ENCODE data around the gene ATF3.

The ATF3 gene

GRCh38 chr1:212596798-212597197 lies 11.8 kb upstream of the ATF3 start:
- no peaks in the 10 kb centered on the region for H3K9me3 Mint-ChIP-seq
- H3K4me1 Mint-ChIP-seq = peaks cover 44% of the 10 kb centered on the region
- ATAC-seq = no peak
- H3K27ac Mint-ChIP-seq = peak overlapping the region; percentile 97
- peak in 1 of 2 donors; percentile 46 for DNase-seq (ENCODE audit: low spot score in 2 of 2)
- H3K36me3 Mint-ChIP-seq = no peaks in the 10 kb centered on the region
- peak overlapping the region; percentile 44 for H3K4me3 Mint-ChIP-seq

GRCh38 chr1:212597487-212597886 lies 11.1 kb upstream of the ATF3 start:
- Mint-ChIP-seq H3K36me3 (no peaks in the 10 kb centered on the region), H3K27ac (peak overlapping the region; percentile 97), H3K4me1 (peaks cover 45% of the 10 kb centered on the region), H3K9me3 (no peaks in the 10 kb centered on the region), H3K4me3 (no peak overlapping the region)
- peak in 1 of 2 donors; percentile 36 for DNase-seq (ENCODE audit: low spot score in 2 of 2)
- no peak for ATAC-seq

GRCh38 chr1:212600071-212600915 lies 8.3 kb upstream of the ATF3 start:
- Mint-ChIP-seq H3K4me3 (peak overlapping the region; percentile 44), H3K36me3 (no peaks in the 10 kb centered on the region), H3K9me3 (no peaks in the 10 kb centered on the region), H3K27ac (peak overlapping the region; percentile 88), H3K4me1 (peaks cover 44% of the 10 kb centered on the region)
- no peak for ATAC-seq
- DNase-seq (ENCODE audit: low spot score in 2 of 2) = peak in 1 of 2 donors; percentile 46

- Mint-ChIP-seq H3K9me3 (no peaks in the 10 kb centered on the region), H3K4me3 (peak overlapping the region; percentile 44), H3K4me1 (peaks cover 44% of the 10 kb centered on the region), H3K27ac (peak overlapping the region; percentile 88), H3K36me3 (no peaks in the 10 kb centered on the region)
- DNase-seq (ENCODE audit: low spot score in 2 of 2) = no peak
- peak; percentile 64 for ATAC-seq
These were observed 7.6 kb upstream of the ATF3 start for GRCh38 chr1:212600980-212601379.

GRCh38 chr1:212601524-212601923 lies 7.0 kb upstream of the ATF3 start:
- Mint-ChIP-seq H3K9me3 (no peaks in the 10 kb centered on the region), H3K27ac (peak overlapping the region; percentile 88), H3K4me1 (peaks cover 42% of the 10 kb centered on the region), H3K4me3 (peak overlapping the region; percentile 44), H3K36me3 (no peaks in the 10 kb centered on the region)
- ATAC-seq = peak; percentile 64
- no peak for DNase-seq (ENCODE audit: low spot score in 2 of 2)

- no peaks in the 10 kb centered on the region for H3K9me3 Mint-ChIP-seq
- peaks cover 32% of the 10 kb centered on the region for H3K36me3 Mint-ChIP-seq
- no peak for DNase-seq (ENCODE audit: low spot score in 2 of 2)
- peaks cover 48% of the 10 kb centered on the region for H3K4me1 Mint-ChIP-seq
- no peak for ATAC-seq
- H3K27ac Mint-ChIP-seq = no peak overlapping the region
- H3K4me3 Mint-ChIP-seq = peak overlapping the region; percentile 89
These were observed 2.8 kb upstream of the ATF3 start for GRCh38 chr1:212605441-212606394.

- Mint-ChIP-seq H3K36me3 (peaks cover 38% of the 10 kb centered on the region), H3K4me3 (peak overlapping the region; percentile 89), H3K27ac (peak overlapping the region; percentile 95), H3K9me3 (no peaks in the 10 kb centered on the region), H3K4me1 (peaks cover 48% of the 10 kb centered on the region)
- DNase-seq (ENCODE audit: low spot score in 2 of 2) = peak; percentile 18 to 70
- ATAC-seq = no peak
These were observed 2.0 kb upstream of the ATF3 start for GRCh38 chr1:212606395-212607205.

GRCh38 chr1:212607206-212607912 lies 1.2 kb upstream of the ATF3 start:
- ATAC-seq (no peak), DNase-seq (ENCODE audit: low spot score in 2 of 2) (peak in 1 of 2 donors; percentile 75)
- Mint-ChIP-seq H3K36me3 (peaks cover 38% of the 10 kb centered on the region), H3K9me3 (no peaks in the 10 kb centered on the region), H3K4me1 (peaks cover 45% of the 10 kb centered on the region), H3K27ac (peak overlapping the region; percentile 95), H3K4me3 (peak overlapping the region; percentile 89)

GRCh38 chr1:212607913-212608391 lies 609 bp upstream of the ATF3 start:
- DNase-seq (ENCODE audit: low spot score in 2 of 2) = peak in 1 of 2 donors; percentile 31
- H3K9me3 Mint-ChIP-seq = no peaks in the 10 kb centered on the region
- peak overlapping the region; percentile 95 for H3K27ac Mint-ChIP-seq
- peak; percentile 5 for ATAC-seq
- peaks cover 40% of the 10 kb centered on the region for H3K36me3 Mint-ChIP-seq
- peaks cover 45% of the 10 kb centered on the region for H3K4me1 Mint-ChIP-seq
- peak overlapping the region; percentile 89 for H3K4me3 Mint-ChIP-seq

GRCh38 chr1:212608959-212609700 lies 569 bp downstream of the ATF3 start:
- peak; percentile 26 to 80 for DNase-seq (ENCODE audit: low spot score in 2 of 2)
- Mint-ChIP-seq H3K36me3 (peaks cover 51% of the 10 kb centered on the region), H3K4me1 (peaks cover 56% of the 10 kb centered on the region), H3K27ac (peak overlapping the region; percentile 95), H3K4me3 (peak overlapping the region; percentile 89), H3K9me3 (no peaks in the 10 kb centered on the region)
- peak; percentile 38 for ATAC-seq

- Mint-ChIP-seq H3K4me1 (peaks cover 63% of the 10 kb centered on the region), H3K27ac (peak overlapping the region; percentile 95), H3K4me3 (peak overlapping the region; percentile 89), H3K36me3 (peaks cover 60% of the 10 kb centered on the region), H3K9me3 (no peaks in the 10 kb centered on the region)
- no peak for ATAC-seq
- no peak for DNase-seq (ENCODE audit: low spot score in 2 of 2)
These were observed 1.4 kb downstream of the ATF3 start for GRCh38 chr1:212609701-212610574.

- peak overlapping the region; percentile 95 for H3K27ac Mint-ChIP-seq
- peaks cover 65% of the 10 kb centered on the region for H3K4me1 Mint-ChIP-seq
- DNase-seq (ENCODE audit: low spot score in 2 of 2) = no peak
- no peak for ATAC-seq
- peaks cover 66% of the 10 kb centered on the region for H3K36me3 Mint-ChIP-seq
- H3K4me3 Mint-ChIP-seq = peak overlapping the region; percentile 89
- no peaks in the 10 kb centered on the region for H3K9me3 Mint-ChIP-seq
These were observed 2.0 kb downstream of the ATF3 start for GRCh38 chr1:212610575-212610967.
